Measurements from ENCODE around the gene HTR1D. TPM values are rescaled to one million over a fixed set of nuclear protein-coding genes. Genes with fewer than 3 reads are reported as not detected.

HTR1D gene
- total RNA-seq, 3 donors from 2014 or later (not counting 1 experiment from before 2014, with no cell fraction given) = not detected

- Histone ChIP-seq H3K4me3 (ENCODE audit: low read length) (no peak overlapping the region), H3K36me3 (ENCODE audit: control insufficient read depth, insufficient read depth, low read length) (no peaks in the 10 kb centered on the region), H3K4me1 (ENCODE audit: control insufficient read depth, insufficient read depth, low read length) (no peaks in the 10 kb centered on the region), H3K27ac (ENCODE audit: low read length) (no peak overlapping the region), H3K9me3 (ENCODE audit: control insufficient read depth, insufficient read depth, low read length) (no peaks in the 10 kb centered on the region), H3K27me3 (ENCODE audit: control insufficient read depth, insufficient read depth, low read length) (peaks cover 3% of the 10 kb centered on the region)
- Mint-ChIP-seq H3K4me1 (peaks cover 0 to 5% of the 10 kb centered on the region in 2 donors), H3K4me3 (no peak overlapping the region), H3K9me3 (no peaks in the 10 kb centered on the region), H3K27me3 (ENCODE audit: low read depth in 2 of 2) (peaks cover 38 to 40% of the 10 kb centered on the region in 2 donors), H3K27ac (no peak overlapping the region), H3K36me3 (no peaks in the 10 kb centered on the region)
- TF ChIP-seq, protein P1, sequence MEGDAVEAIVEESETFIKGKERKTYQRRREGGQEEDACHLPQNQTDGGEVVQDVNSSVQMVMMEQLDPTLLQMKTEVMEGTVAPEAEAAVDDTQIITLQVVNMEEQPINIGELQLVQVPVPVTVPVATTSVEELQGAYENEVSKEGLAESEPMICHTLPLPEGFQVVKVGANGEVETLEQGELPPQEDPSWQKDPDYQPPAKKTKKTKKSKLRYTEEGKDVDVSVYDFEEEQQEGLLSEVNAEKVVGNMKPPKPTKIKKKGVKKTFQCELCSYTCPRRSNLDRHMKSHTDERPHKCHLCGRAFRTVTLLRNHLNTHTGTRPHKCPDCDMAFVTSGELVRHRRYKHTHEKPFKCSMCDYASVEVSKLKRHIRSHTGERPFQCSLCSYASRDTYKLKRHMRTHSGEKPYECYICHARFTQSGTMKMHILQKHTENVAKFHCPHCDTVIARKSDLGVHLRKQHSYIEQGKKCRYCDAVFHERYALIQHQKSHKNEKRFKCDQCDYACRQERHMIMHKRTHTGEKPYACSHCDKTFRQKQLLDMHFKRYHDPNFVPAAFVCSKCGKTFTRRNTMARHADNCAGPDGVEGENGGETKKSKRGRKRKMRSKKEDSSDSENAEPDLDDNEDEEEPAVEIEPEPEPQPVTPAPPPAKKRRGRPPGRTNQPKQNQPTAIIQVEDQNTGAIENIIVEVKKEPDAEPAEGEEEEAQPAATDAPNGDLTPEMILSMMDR (IDR thresholded peaks at IDR 0.05) = no peak
- DNase-seq (no peak), ATAC-seq (no peak)
- WGBS (ENCODE audit: insufficient coverage) = 79% methylated on average over 2 of the region's 2 CpGs
- intact Hi-C loops (cut with micrococcal nuclease) = no loop called here
These were observed 5.0 kb upstream of the HTR1D start for GRCh38 chr1:23222331-23222730.

GRCh38 chr1:23221107-23221506 lies 3.8 kb upstream of the HTR1D start:
- no peak overlapping the region for H3K27ac ChIP-seq (ENCODE audit: low read length)
- Mint-ChIP-seq H3K27ac (no peak overlapping the region), H3K4me1 (peaks cover 0 to 5% of the 10 kb centered on the region in 2 donors), H3K36me3 (no peaks in the 10 kb centered on the region), H3K9me3 (no peaks in the 10 kb centered on the region), H3K27me3 (ENCODE audit: low read depth in 2 of 2) (peaks cover 40 to 42% of the 10 kb centered on the region in 2 donors), H3K4me3 (no peak overlapping the region)
- no peak for ATAC-seq
- H3K4me1 ChIP-seq (ENCODE audit: control insufficient read depth, insufficient read depth, low read length) = peaks cover 4% of the 10 kb centered on the region
- DNase-seq = no peak
- H3K9me3 ChIP-seq (ENCODE audit: control insufficient read depth, insufficient read depth, low read length) = no peaks in the 10 kb centered on the region
- H3K36me3 ChIP-seq (ENCODE audit: control insufficient read depth, insufficient read depth, low read length) = no peaks in the 10 kb centered on the region
- peaks cover 6% of the 10 kb centered on the region for H3K27me3 ChIP-seq (ENCODE audit: control insufficient read depth, insufficient read depth, low read length)
- TF ChIP-seq, protein P1 (IDR thresholded peaks at IDR 0.05) = no peak
- 71% methylated on average over 2 of the region's 2 CpGs for WGBS (ENCODE audit: insufficient coverage)
- intact Hi-C loops (cut with micrococcal nuclease) = no loop called here
- H3K4me3 ChIP-seq (ENCODE audit: low read length) = no peak overlapping the region

GRCh38 chr1:23216771-23217420 lies 406 bp downstream of the HTR1D start:
- under 1% methylated on average over 78 of the region's 78 CpGs for whole genome bisulfite sequencing (ENCODE audit: insufficient coverage)
- Histone ChIP-seq H3K27me3 (ENCODE audit: control insufficient read depth, insufficient read depth, low read length) (peaks cover 6% of the 10 kb centered on the region), H3K4me3 (ENCODE audit: low read length) (no peak overlapping the region), H3K4me1 (ENCODE audit: control insufficient read depth, insufficient read depth, low read length) (peaks cover 4% of the 10 kb centered on the region), H3K9me3 (ENCODE audit: control insufficient read depth, insufficient read depth, low read length) (no peaks in the 10 kb centered on the region), H3K36me3 (ENCODE audit: control insufficient read depth, insufficient read depth, low read length) (no peaks in the 10 kb centered on the region), H3K27ac (ENCODE audit: low read length) (no peak overlapping the region)
- TF ChIP-seq, protein P1 (IDR thresholded peaks at IDR 0.05) = peak; percentile 52
- DNase-seq (peak; percentile 36 to 44), ATAC-seq (peak in 1 of 3 donors; percentile 62)
- no peaks in the 10 kb centered on the region for H3K36me3 Mint-ChIP-seq
- intact Hi-C loops (cut with micrococcal nuclease) = no loop called here
- no peak overlapping the region for H3K4me3 Mint-ChIP-seq
- H3K27ac Mint-ChIP-seq = no peak overlapping the region
- peaks cover 52 to 59% of the 10 kb centered on the region in 2 donors for H3K27me3 Mint-ChIP-seq (ENCODE audit: low read depth in 2 of 2)
- no peaks in the 10 kb centered on the region for H3K9me3 Mint-ChIP-seq
- peaks cover 0 to 10% of the 10 kb centered on the region in 2 donors for H3K4me1 Mint-ChIP-seq
